ENCODE data around the gene PTPN11. TPM values are rescaled to one million over a fixed set of nuclear protein-coding genes. Genes with fewer than 3 reads are reported as not detected.

Gene PTPN11
- total and polyA plus RNA-seq, 10 of the 15 experiments (the other 5 are each of a cell fraction or from before 2014, with no cell fraction given), result 14.6 to 85.2 (median 58.6) TPM

GRCh38 chr12:112543751-112544150, 125.0 kb downstream of the PTPN11 start:
- BruUV-seq (replicated peaks), result no TSS peak
- TF ChIP-seq CUX1 (IDR thresholded peaks at IDR 0.05; ENCODE audit: insufficient replicate concordance, low read depth, low read length) (no peak), CTCF (IDR thresholded peaks at IDR 0.05 in 2 of 3, conservative IDR thresholded peaks at IDR 0.05 in 1 of 3; ENCODE audit: control insufficient read depth in 2 of 3, extremely low read depth in 1 of 3, insufficient read depth in 1 of 3, low read depth in 3 of 3, low read length in 3 of 3) (no peak), PBX3 (IDR thresholded peaks at IDR 0.05; ENCODE audit: insufficient replicate concordance, low read depth, low read length) (no peak), SUZ12 (IDR thresholded peaks at IDR 0.05; ENCODE audit: unreplicated experiment) (no peak), RAD51 (IDR thresholded peaks at IDR 0.05) (no peak), BHLHE40 (IDR thresholded peaks at IDR 0.05; ENCODE audit: borderline replicate concordance in 1 of 2, low read depth in 2 of 2, low read length in 1 of 2) (no peak)
- Histone ChIP-seq H2AFZ (ENCODE audit: control insufficient read depth, low read depth, low read length) (no peak overlapping the region), H3K9ac (ENCODE audit: control insufficient read depth, insufficient read depth, low read length) (no peak overlapping the region), H4K20me1 (ENCODE audit: control insufficient read depth, insufficient read depth) (no peaks in the 10 kb centered on the region), H3K27me3 (replicated peaks in 1 of 2; ENCODE audit: control insufficient read depth in 2 of 2, insufficient read depth in 2 of 2, low read length in 1 of 2) (peaks cover 0 to 2% of the 10 kb centered on the region in 2 experiments; a peak in 2 of 4 replicates), H3K4me2 (ENCODE audit: control insufficient read depth, insufficient read depth) (no peak overlapping the region), H3K36me3 (ENCODE audit: control insufficient read depth in 2 of 2, insufficient read depth in 2 of 2, low read length in 1 of 2) (no peaks in the 10 kb centered on the region), H3K4me1 (ENCODE audit: control insufficient read depth, insufficient read depth, low read length) (peaks cover 4% of the 10 kb centered on the region), H3K4me3 (no peak overlapping the region), H3K9me3 (replicated peaks; ENCODE audit: control insufficient read depth, insufficient read depth, low read length) (no peaks in the 10 kb centered on the region), H3K27ac (ENCODE audit: control insufficient read depth, insufficient read depth) (no peak overlapping the region), H3K79me2 (ENCODE audit: control insufficient read depth, insufficient read depth, low read length) (no peaks in the 10 kb centered on the region)
- CTCF ChIA-PET, result no interaction called here
- ATAC-seq, result no peak
- in situ Hi-C loops (cut with MboI), result no loop called here
- WGBS (ENCODE audit: insufficient coverage, insufficient replicate concordance, low lambda C conversion rate, missing lambda C conversion rate), result 74% methylated on average over 4 of the region's 4 CpGs
- no peak for FAIRE-seq
- DNase-seq (ENCODE audit: low read depth, low spot score), result no peak
- RAD21 ChIA-PET (ENCODE audit: unreplicated experiment), result no interaction called here
- SMC1A ChIA-PET (ENCODE audit: uncharacterized antibody, unreplicated experiment), result no interaction called here
- POLR2A ChIA-PET, result no interaction called here
- intact Hi-C loops (cut with micrococcal nuclease; ENCODE audit: unreplicated experiment), result no loop called here

Data from GM12878 (cell line).